WTC11 (cell line): ENCODE results near the gene PRICKLE3. TPM values are rescaled to one million over a fixed set of nuclear protein-coding genes. Genes with fewer than 3 reads are reported as not detected.

Experiments used
- ATAC-seq: fragments of 200-7000 bp; cut with Tn5 transposase; 2 replicates; pipeline ENCODE4 v1.10.0; 2021; ENCODE audit warnings: mild to moderate bottlenecking, moderate library complexity
- CTCF ChIA-PET: fragments of 300-600 bp; sonication (Branson Sonifier 250); formaldehyde crosslinking; loops from one replicate; lab custom pipeline; 2021; ENCODE audit warnings: antibody characterized with exemption; lab: Charles Lee
- POLR2A ChIA-PET: fragments of 350-600 bp; sonication (Branson Sonifier 250); formaldehyde crosslinking; loops from one replicate; lab custom pipeline; 2021; ENCODE audit warnings: antibody characterized with exemption; lab: Charles Lee
- DNase-seq: peaks from one replicate; pipeline ENCODE4 v3.0.0; 2021; ENCODE audit warnings: low spot score
- H3K27ac Mint-ChIP-seq: 2 replicates; pipeline ENCODE4 v1.8.0; 2021; ENCODE audit warnings: mixed read lengths
- H3K27me3 Mint-ChIP-seq: 2 replicates; pipeline ENCODE4 v1.8.0; 2021; ENCODE audit warnings: low read depth, mild to moderate bottlenecking, moderate library complexity, mixed read lengths
- H3K36me3 Mint-ChIP-seq: 2 replicates; pipeline ENCODE4 v1.8.0; 2021; ENCODE audit warnings: mixed read lengths
- H3K4me1 Mint-ChIP-seq: 2 replicates; pipeline ENCODE4 v1.8.0; 2022; ENCODE audit warnings: mixed read lengths
- H3K4me3 Mint-ChIP-seq: 2 replicates; pipeline ENCODE4 v1.8.0; 2021; ENCODE audit warnings: mild to moderate bottlenecking, moderate library complexity, mixed read lengths
- H3K9me3 Mint-ChIP-seq: 2 replicates; pipeline ENCODE4 v1.8.0; 2021; ENCODE audit warnings: mixed read lengths
- ATF6 ChIP-seq: sonication (generic); formaldehyde crosslinking; IDR thresholded peaks from 2 replicates; pipeline ENCODE4 v1.8.1; 2023; ENCODE audit warnings: mild to moderate bottlenecking, missing genetic modification reagents
- CREM ChIP-seq: sonication (generic); formaldehyde crosslinking; IDR thresholded peaks from 2 replicates; pipeline ENCODE4 v1.8.1; 2022; ENCODE audit warnings: mild to moderate bottlenecking, missing genetic modification reagents, moderate library complexity
- CTCF ChIP-seq: fragments of 200-600 bp; IDR thresholded peaks from 2 replicates; pipeline ENCODE4 v1.8.0; 2022; ENCODE audit warnings: antibody characterized with exemption
- FOXK1 ChIP-seq: sonication (generic); formaldehyde crosslinking; IDR thresholded peaks from 2 replicates; pipeline ENCODE4 v1.8.0; 2022; ENCODE audit warnings: mild to moderate bottlenecking, moderate library complexity, missing genetic modification reagents
- HMGXB4 ChIP-seq: sonication (generic); formaldehyde crosslinking; IDR thresholded peaks from 2 replicates; pipeline ENCODE4 v1.8.1; 2023; ENCODE audit warnings: mild to moderate bottlenecking, moderate library complexity, missing genetic modification reagents
- KAT7 ChIP-seq: sonication (generic); formaldehyde crosslinking; IDR thresholded peaks from 2 replicates; pipeline ENCODE4 v1.8.1; 2023; ENCODE audit warnings: missing genetic modification reagents, mild to moderate bottlenecking, borderline replicate concordance
- MAX ChIP-seq: sonication (generic); formaldehyde crosslinking; IDR thresholded peaks from 2 replicates; pipeline ENCODE4 v1.8.0; 2022; ENCODE audit warnings: mild to moderate bottlenecking, missing genetic modification reagents
- NR2C2 ChIP-seq: sonication (generic); formaldehyde crosslinking; IDR thresholded peaks from 2 replicates; pipeline ENCODE4 v1.8.0; 2022; ENCODE audit warnings: mild to moderate bottlenecking, missing genetic modification reagents
- SP1 ChIP-seq: sonication (generic); formaldehyde crosslinking; conservative IDR thresholded peaks from 2 replicates; pipeline ENCODE4 v1.8.1; 2022; ENCODE audit warnings: missing genetic modification reagents
- TCF7 ChIP-seq: sonication (generic); formaldehyde crosslinking; IDR thresholded peaks from 2 replicates; pipeline ENCODE4 v1.8.0; 2022; ENCODE audit warnings: mild to moderate bottlenecking, low read depth, missing genetic modification reagents, moderate library complexity
- TP53 ChIP-seq: sonication (generic); formaldehyde crosslinking; IDR thresholded peaks from 2 replicates; pipeline ENCODE4 v1.8.1; 2023; ENCODE audit warnings: mild to moderate bottlenecking, missing genetic modification reagents
- ZBTB21 ChIP-seq: sonication (generic); formaldehyde crosslinking; IDR thresholded peaks from 2 replicates; pipeline ENCODE4 v1.8.1; 2023; ENCODE audit warnings: mild to moderate bottlenecking, missing genetic modification reagents, borderline replicate concordance
- ZNF281 ChIP-seq: sonication (generic); formaldehyde crosslinking; IDR thresholded peaks from 2 replicates; pipeline ENCODE4 v1.8.0; 2023; ENCODE audit warnings: mild to moderate bottlenecking, missing genetic modification reagents
- ZNF512 ChIP-seq: sonication (generic); formaldehyde crosslinking; IDR thresholded peaks from 2 replicates; pipeline ENCODE4 v1.8.1; 2022; ENCODE audit warnings: missing genetic modification reagents, borderline replicate concordance
- total RNA-seq: library from RNA; stranded (reverse); gene quantifications from 3 replicates; pipeline ENCODE4 v1.2.3, GENCODE V29; 2021

PRICKLE3 gene
- total RNA-seq, 1 experiment from 2014 or later: 14.6 TPM

GRCh38 chrX:49165901-49166881, 20.0 kb downstream of the PRICKLE3 start:
- Mint-ChIP-seq H3K9me3 (no peaks in the 10 kb centered on the region), H3K4me3 (peak overlapping the region; percentile 66), H3K27me3 (peaks cover 65% of the 10 kb centered on the region), H3K36me3 (no peaks in the 10 kb centered on the region), H3K27ac (0 out of 2 replicates have a peak overlapping the region, but pooled peaks have one; percentile 58), H3K4me1 (peaks cover 13% of the 10 kb centered on the region)
- POLR2A ChIA-PET: interaction anchor here (1.2 to 2.1 kb wide), 2 partner anchors 11 to 18 kb away, joined by 5 read pairs; no protein-coding TSS in a partner anchor
- TF ChIP-seq CREM: no peak
- peak; percentile 82 for TF ChIP-seq MAX (CRISPR knock-in tag)
- 0 out of 2 replicates have a peak, but pooled peaks have one; percentile 20 for TF ChIP-seq HMGXB4
- TF ChIP-seq SP1: peak; percentile 72
- no peak for TF ChIP-seq KAT7
- TF ChIP-seq FOXK1 (CRISPR knock-in tag): peak; percentile 65; the same call in 1 of the 2 replicates
- peak; percentile 89 for DNase-seq
- peak; percentile 63 for ATAC-seq
- CTCF ChIA-PET: interaction anchor here (0.7 to 2.9 kb wide), 11 partner anchors 9 to 269 kb away, joined by 3 to 24 read pairs (median 7); partner anchors contain the start of genes PQBP1 and TIMM17B

GRCh38 chrX:49164589-49165360, 21.4 kb downstream of the PRICKLE3 start:
- POLR2A ChIA-PET: no interaction called here
- no peak for TF ChIP-seq TP53 (CRISPR knock-in tag)
- TF ChIP-seq ATF6 (CRISPR knock-in tag): no peak
- TF ChIP-seq, all 79 proteins: peak for 0
- CTCF ChIA-PET: interaction anchor here (1.4 kb wide), 1 partner anchor 15 kb away, joined by 5 read pairs; no protein-coding TSS in a partner anchor
- peaks cover 61% of the 10 kb centered on the region for H3K27me3 Mint-ChIP-seq
- no peaks in the 10 kb centered on the region for H3K9me3 Mint-ChIP-seq
- ATAC-seq (no peak), DNase-seq (no peak)
- peaks cover 13% of the 10 kb centered on the region for H3K4me1 Mint-ChIP-seq
- H3K4me3 Mint-ChIP-seq: peak overlapping the region; percentile 78
- no peaks in the 10 kb centered on the region for H3K36me3 Mint-ChIP-seq
- peak overlapping the region; percentile 93; the same call in 1 of the 2 replicates for H3K27ac Mint-ChIP-seq

GRCh38 chrX:49163555-49164419, 22.4 kb downstream of the PRICKLE3 start:
- peak overlapping the region; percentile 93 for H3K27ac Mint-ChIP-seq
- H3K27me3 Mint-ChIP-seq: peaks cover 63% of the 10 kb centered on the region
- ChIA-PET POLR2A (interaction anchor here (0.8 to 1.0 kb wide), 2 partner anchors 9 to 43 kb away, joined by 3 to 4 read pairs; no protein-coding TSS in a partner anchor), CTCF (interaction anchor here (0.6 to 2.6 kb wide), 12 partner anchors 9 to 1808 kb away, joined by 3 to 9 read pairs (median 4); no protein-coding TSS in a partner anchor)
- DNase-seq: peak; percentile 90
- no peaks in the 10 kb centered on the region for H3K36me3 Mint-ChIP-seq
- peak overlapping the region; percentile 78 for H3K4me3 Mint-ChIP-seq
- ATAC-seq: peak; percentile 73
- H3K4me1 Mint-ChIP-seq: peaks cover 13% of the 10 kb centered on the region
- H3K9me3 Mint-ChIP-seq: no peaks in the 10 kb centered on the region
- TF ChIP-seq CTCF: peak; percentile 70
- no peak for TF ChIP-seq ZNF512 (CRISPR knock-in tag)
- no peak for TF ChIP-seq ZNF281 (CRISPR knock-in tag)
- no peak for TF ChIP-seq TCF7 (CRISPR knock-in tag)
- TF ChIP-seq ZBTB21 (CRISPR knock-in tag): no peak
- no peak for TF ChIP-seq NR2C2 (CRISPR knock-in tag)
